IMR-90 (cell line): ENCODE measurements around the gene PADI6. TPM values are rescaled to one million over a fixed set of nuclear protein-coding genes. Genes with fewer than 3 reads are reported as not detected.

Experiments
- ATAC-seq: fragments of 200-7000 bp; cut with Tn5 transposase; 2 replicates; pipeline ENCODE4 v1.9.1; 2020; ENCODE audit warnings: low read depth, mild to moderate bottlenecking, moderate library complexity
- BruUV-seq: library from RNA; stranded (reverse); fragments of 400-500 nt; replicated peaks from 2 replicates; lab custom pipeline; 2021; lab: Mats Ljungman, UMichigan
- CTCF ChIA-PET: fragments of 300-600 bp; formaldehyde crosslinking; extraction: SDS; loops from one replicate; lab custom pipeline; 2021; ENCODE audit warnings: antibody characterized with exemption; lab: Yijun Ruan, JAX
- POLR2A ChIA-PET: fragments of 300-600 bp; sonication (Branson Sonifier 250); formaldehyde crosslinking; loops from one replicate; lab custom pipeline; 2022; ENCODE audit warnings: antibody characterized with exemption; ENCODE audit not compliant: unreplicated experiment; lab: Charles Lee
- DNase-seq: peaks from one replicate; pipeline ENCODE4 v3.0.0; 2013
- H2AFZ ChIP-seq: replicated peaks from 2 replicates; pipeline ENCODE3; 2013; ENCODE audit warnings: low read length, mild to moderate bottlenecking; ENCODE audit not compliant: poor library complexity
- H2AK5ac ChIP-seq: 2 replicates; pipeline ENCODE4 v1.6.1; 2013; ENCODE audit warnings: low read depth, low read length, inconsistent platforms
- H2AK9ac ChIP-seq: replicated peaks from 2 replicates; pipeline ENCODE3; 2013; ENCODE audit warnings: mild to moderate bottlenecking, low read depth, low read length, moderate library complexity; ENCODE audit not compliant: poor library complexity
- H2BK120ac ChIP-seq: 2 replicates; pipeline ENCODE4 v1.6.1; 2013; ENCODE audit warnings: low read depth, low read length, inconsistent platforms
- H2BK15ac ChIP-seq: 3 replicates; pipeline ENCODE4 v1.6.1; 2013; ENCODE audit warnings: low read depth, low read length, inconsistent platforms
- H2BK20ac ChIP-seq: 2 replicates; pipeline ENCODE4 v1.6.1; 2013; ENCODE audit warnings: low read depth, mild to moderate bottlenecking, inconsistent platforms, low read length, moderate library complexity
- H2BK5ac ChIP-seq: 2 replicates; pipeline ENCODE4 v1.6.1; 2013; ENCODE audit warnings: mild to moderate bottlenecking, low read depth, low read length, inconsistent platforms; ENCODE audit not compliant: poor library complexity, severe bottlenecking
- H3K14ac ChIP-seq: replicated peaks from 2 replicates; pipeline ENCODE4 v1.6.1; 2013; ENCODE audit warnings: low read depth, low read length, inconsistent platforms
- H3K18ac ChIP-seq: 2 replicates; pipeline ENCODE4 v1.6.1; 2013; ENCODE audit warnings: low read depth, low read length, control low read depth
- H3K23ac ChIP-seq: 2 replicates; pipeline ENCODE4 v1.6.1; 2013; ENCODE audit warnings: low read depth, low read length, inconsistent platforms
- H3K27ac ChIP-seq: 2 replicates; pipeline ENCODE4 v1.5.1; 2013; ENCODE audit warnings: mild to moderate bottlenecking, control low read depth, low read length; ENCODE audit not compliant: insufficient read depth
- H3K27me3 ChIP-seq: 2 replicates; pipeline ENCODE4 v1.6.1; 2013; ENCODE audit warnings: low read length; ENCODE audit not compliant: control insufficient read depth, insufficient read depth
- H3K36me3 ChIP-seq: 2 replicates; pipeline ENCODE4 v1.6.1; 2013; ENCODE audit warnings: low read length, mixed read lengths; ENCODE audit not compliant: control insufficient read depth, insufficient read depth
- H3K4ac ChIP-seq: 2 replicates; pipeline ENCODE4 v1.6.1; 2013; ENCODE audit warnings: low read depth, low read length, inconsistent platforms
- H3K4me1 ChIP-seq: 2 replicates; pipeline ENCODE4 v1.6.1; 2013; ENCODE audit warnings: low read length, mixed read lengths; ENCODE audit not compliant: control insufficient read depth, insufficient read depth
- H3K4me2 ChIP-seq: 2 replicates; pipeline ENCODE4 v1.6.1; 2013; ENCODE audit warnings: low read depth, mild to moderate bottlenecking, control low read depth, low read length, moderate library complexity
- H3K4me3 ChIP-seq: 2 replicates; pipeline ENCODE4 v1.5.1; 2013; ENCODE audit warnings: low read depth, mild to moderate bottlenecking, control low read depth, low read length, moderate library complexity; ENCODE audit not compliant: insufficient read depth
- H3K56ac ChIP-seq: 2 replicates; pipeline ENCODE4 v1.6.1; 2013; ENCODE audit warnings: low read length, inconsistent platforms; ENCODE audit not compliant: insufficient read depth; ENCODE audit errors: extremely low read depth
- H3K79me1 ChIP-seq, 2 experiments: 2 replicates each; pipeline ENCODE4 v1.6.1; 2013; ENCODE audit warnings: low read length in 2 of 2, inconsistent platforms in 1 of 2, low read depth in 1 of 2
- H3K9ac ChIP-seq: 2 replicates; pipeline ENCODE4 v1.6.1; 2013; ENCODE audit warnings: low read depth, low read length, control low read depth
- H3K9me1 ChIP-seq: 2 replicates; pipeline ENCODE4 v1.6.1; 2013; ENCODE audit warnings: low read length, inconsistent platforms; ENCODE audit not compliant: insufficient read depth
- H3K9me3 ChIP-seq: 2 replicates; pipeline ENCODE4 v1.6.1; 2013; ENCODE audit warnings: low read length; ENCODE audit not compliant: control insufficient read depth, insufficient read depth
- H4K20me1 ChIP-seq: 2 replicates; pipeline ENCODE4 v1.6.1; 2013; ENCODE audit warnings: low read length, inconsistent platforms; ENCODE audit not compliant: insufficient read depth
- H4K5ac ChIP-seq: 2 replicates; pipeline ENCODE4 v1.6.1; 2013; ENCODE audit warnings: mild to moderate bottlenecking, low read depth, low read length, control low read depth
- H4K8ac ChIP-seq, 2 experiments: 2 replicates each; pipeline ENCODE4 v1.6.1; 2013; ENCODE audit warnings: low read depth in 2 of 2, low read length in 2 of 2, control low read depth in 1 of 2, inconsistent platforms in 1 of 2
- H4K91ac ChIP-seq: 2 replicates; pipeline ENCODE4 v1.6.1; 2013; ENCODE audit warnings: low read depth, low read length, inconsistent platforms; ENCODE audit not compliant: insufficient read depth
- BHLHE40 ChIP-seq: fragments of 150-350 bp; IDR thresholded peaks from 2 replicates; pipeline ENCODE4 v1.6.1; 2016; ENCODE audit warnings: mild to moderate bottlenecking, low read depth, low read length
- FOS ChIP-seq: fragments of 150-350 bp; IDR thresholded peaks from 2 replicates; pipeline ENCODE4 v1.6.1; 2016; ENCODE audit warnings: low read depth, low read length
- MAZ ChIP-seq: IDR thresholded peaks from 2 replicates; pipeline ENCODE4 v1.6.1; 2012; ENCODE audit warnings: low read depth, mild to moderate bottlenecking, low read length, improper control_type of control experiment, moderate library complexity, borderline replicate concordance
- MXI1 ChIP-seq: IDR thresholded peaks from 2 replicates; pipeline ENCODE4 v1.6.1; 2012; ENCODE audit warnings: low read depth, mild to moderate bottlenecking, low read length, moderate library complexity, borderline replicate concordance
- NFE2L2 ChIP-seq: fragments of 150-350 bp; IDR thresholded peaks from 2 replicates; pipeline ENCODE4 v1.6.1; 2016; ENCODE audit warnings: low read depth, mild to moderate bottlenecking, low read length
- RCOR1 ChIP-seq: IDR thresholded peaks from 2 replicates; pipeline ENCODE4 v1.6.1; 2012; ENCODE audit warnings: mild to moderate bottlenecking, low read length, improper control_type of control experiment; ENCODE audit not compliant: insufficient replicate concordance
- RFX5 ChIP-seq: IDR thresholded peaks from 2 replicates; pipeline ENCODE4 v1.8.0; 2012; ENCODE audit warnings: low read depth, mild to moderate bottlenecking, low read length, moderate library complexity
- WGBS, 2 experiments: methylation state at CpG; one replicate each; pipeline versions ENCODE4 v1.1.5 to v1.1.7; 2013; ENCODE audit warnings: missing lambda C conversion rate in 2 of 2; ENCODE audit not compliant: insufficient read length in 1 of 2; ENCODE audit errors: extremely low coverage in 2 of 2; 5-methylcytosine and 5-hydroxymethylcytosine counted together
- dilution Hi-C: fragments of 300-500 bp; cut with HindIII; formaldehyde crosslinking; loops from one replicate; pipeline ENCODE4 v1.14.3; 2018; ENCODE audit warnings: low sequenced_read_pairs; ENCODE audit not compliant: unreplicated experiment
- in situ Hi-C: fragments of 300-500 bp; cut with MboI; formaldehyde crosslinking; loops from 3 replicates; pipeline ENCODE4 v1.14.3; 2019; ENCODE audit warnings: low sequenced_read_pairs, inconsistent platforms, mixed read lengths
- intact Hi-C: fragments of 100-400 bp; cut with micrococcal nuclease; formaldehyde crosslinking; loops from 2 replicates; pipeline ENCODE4 v1.10.0; 2022
- polyA plus RNA-seq, 3 experiments: library from polyadenylated mRNA; depleted of rRNA; stranded (reverse); fragments of >200 nt; gene quantifications; 2 replicates each; pipeline ENCODE4 v1.2.3, GENCODE V29; 2012; ENCODE audit warnings: low replicate concordance in 1 of 3
- total RNA-seq: library from RNA; depleted of rRNA; stranded (reverse); fragments of >200 nt; gene quantifications from 2 replicates; pipeline ENCODE4 v1.2.3, GENCODE V29; 2012
- TF ChIP-seq, protein P1 (sequence below): conservative IDR thresholded peaks from 2 replicates; pipeline ENCODE4 v1.5.1; 2012; ENCODE audit warnings: mild to moderate bottlenecking, low read depth, low read length, improper control_type of control experiment
- TF ChIP-seq, protein P2 (sequence below): fragments of 150-350 bp; IDR thresholded peaks from 2 replicates; pipeline ENCODE4 v1.6.1; 2017; ENCODE audit warnings: mild to moderate bottlenecking, antibody characterized with exemption, low read length, low read depth

The PADI6 gene
- total and polyA plus RNA-seq, 2 of the 4 experiments (the other 2 are of a cell fraction): not detected

DNA sequence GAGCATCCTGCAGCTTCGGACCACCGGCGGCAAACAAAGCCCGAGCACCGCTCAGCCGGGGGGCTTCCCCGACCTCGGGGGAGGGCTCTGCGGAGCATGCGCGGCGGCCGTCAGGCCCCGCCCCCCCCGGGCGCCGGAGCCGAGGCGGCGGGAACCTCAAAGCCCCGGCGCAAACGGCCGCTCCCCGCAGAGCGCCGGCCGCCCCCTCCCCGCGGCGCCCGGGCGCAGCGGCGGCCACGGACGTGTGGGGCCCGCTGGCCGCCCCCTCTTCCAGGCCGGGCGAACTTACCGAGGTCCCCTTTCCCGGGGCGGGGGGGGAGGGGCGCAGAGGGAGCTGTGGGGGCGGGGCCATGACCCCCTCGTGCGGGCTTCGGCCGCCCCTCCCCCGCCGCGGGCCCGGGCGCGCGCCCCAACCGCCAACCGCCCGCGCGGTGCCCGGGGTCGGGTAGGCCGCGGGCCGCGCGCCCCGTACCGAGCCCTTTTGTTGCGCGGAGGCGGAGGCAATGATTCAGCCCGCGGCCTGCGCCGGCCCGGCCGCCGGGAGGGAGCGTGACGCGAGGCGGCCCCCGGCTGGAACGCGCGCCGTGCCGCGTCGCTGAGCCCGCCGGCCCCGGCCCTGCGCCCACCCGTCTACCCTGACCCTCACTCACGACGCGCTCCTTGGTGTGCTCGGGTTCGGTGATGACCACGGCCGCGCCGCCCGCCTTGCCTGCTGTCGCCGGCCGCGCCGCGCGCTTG is 65.8 kb downstream of the PADI6 start:
- peak overlapping the region; percentile 61 for H3K14ac ChIP-seq
- intact Hi-C loops (loop anchor here (5.0 kb wide), 1 partner anchor 170 kb away; no protein-coding TSS in a partner anchor), dilution Hi-C loops (no loop called here), in situ Hi-C loops (no loop called here)
- H3K9me1 ChIP-seq: peaks cover 9% of the 10 kb centered on the region; the same call in 1 of the 2 replicates
- peak overlapping the region; percentile 87 for H3K9ac ChIP-seq
- H3K18ac ChIP-seq: peak overlapping the region; percentile 11; the same call in 1 of the 2 replicates
- peak overlapping the region; percentile 59 for H2AK9ac ChIP-seq
- no peaks in the 10 kb centered on the region for H3K27me3 ChIP-seq
- ChIA-PET POLR2A (no interaction called here), CTCF (no interaction called here)
- TF ChIP-seq, protein P1, sequence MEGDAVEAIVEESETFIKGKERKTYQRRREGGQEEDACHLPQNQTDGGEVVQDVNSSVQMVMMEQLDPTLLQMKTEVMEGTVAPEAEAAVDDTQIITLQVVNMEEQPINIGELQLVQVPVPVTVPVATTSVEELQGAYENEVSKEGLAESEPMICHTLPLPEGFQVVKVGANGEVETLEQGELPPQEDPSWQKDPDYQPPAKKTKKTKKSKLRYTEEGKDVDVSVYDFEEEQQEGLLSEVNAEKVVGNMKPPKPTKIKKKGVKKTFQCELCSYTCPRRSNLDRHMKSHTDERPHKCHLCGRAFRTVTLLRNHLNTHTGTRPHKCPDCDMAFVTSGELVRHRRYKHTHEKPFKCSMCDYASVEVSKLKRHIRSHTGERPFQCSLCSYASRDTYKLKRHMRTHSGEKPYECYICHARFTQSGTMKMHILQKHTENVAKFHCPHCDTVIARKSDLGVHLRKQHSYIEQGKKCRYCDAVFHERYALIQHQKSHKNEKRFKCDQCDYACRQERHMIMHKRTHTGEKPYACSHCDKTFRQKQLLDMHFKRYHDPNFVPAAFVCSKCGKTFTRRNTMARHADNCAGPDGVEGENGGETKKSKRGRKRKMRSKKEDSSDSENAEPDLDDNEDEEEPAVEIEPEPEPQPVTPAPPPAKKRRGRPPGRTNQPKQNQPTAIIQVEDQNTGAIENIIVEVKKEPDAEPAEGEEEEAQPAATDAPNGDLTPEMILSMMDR: no peak
- no peak for TF ChIP-seq BHLHE40
- TF ChIP-seq, protein P2, sequence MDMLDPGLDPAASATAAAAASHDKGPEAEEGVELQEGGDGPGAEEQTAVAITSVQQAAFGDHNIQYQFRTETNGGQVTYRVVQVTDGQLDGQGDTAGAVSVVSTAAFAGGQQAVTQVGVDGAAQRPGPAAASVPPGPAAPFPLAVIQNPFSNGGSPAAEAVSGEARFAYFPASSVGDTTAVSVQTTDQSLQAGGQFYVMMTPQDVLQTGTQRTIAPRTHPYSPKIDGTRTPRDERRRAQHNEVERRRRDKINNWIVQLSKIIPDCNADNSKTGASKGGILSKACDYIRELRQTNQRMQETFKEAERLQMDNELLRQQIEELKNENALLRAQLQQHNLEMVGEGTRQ: no peak
- TF ChIP-seq FOS: no peak
- no peak for TF ChIP-seq RFX5
- no peak for TF ChIP-seq NFE2L2
- TF ChIP-seq RCOR1: no peak
- TF ChIP-seq MXI1: no peak
- peak; percentile 64; the same call in 1 of the 2 replicates for TF ChIP-seq MAZ
- peak overlapping the region; percentile 90 for H2BK5ac ChIP-seq
- peak overlapping the region; percentile 42 for H3K23ac ChIP-seq
- H4K5ac ChIP-seq: peak overlapping the region; percentile 49
- H4K20me1 ChIP-seq: peaks cover 36% of the 10 kb centered on the region
- WGBS, 2 experiments: 0% methylated on average over 44 of the region's 115 CpGs; no CpG with 5 or more reads in 1 of the 2 experiments
- peak overlapping the region; percentile 97 for H3K4me2 ChIP-seq
- H3K56ac ChIP-seq: peak overlapping the region; percentile 54; the same call in 1 of the 2 replicates
- H2BK20ac ChIP-seq: no peak overlapping the region
- H4K8ac ChIP-seq: peak overlapping the region; percentile 45 to 64; a peak in 2 of 4 replicates
- H3K4me3 ChIP-seq: peak overlapping the region; percentile 90
- DNase-seq: peak; percentile 36
- peaks cover 20% of the 10 kb centered on the region for H3K36me3 ChIP-seq
- no TSS peak for BruUV-seq
- ATAC-seq: peak; percentile 54
- peak overlapping the region; percentile 90 for H2AFZ ChIP-seq
- H2BK15ac ChIP-seq: no peak overlapping the region
- peak overlapping the region; percentile 92 for H3K27ac ChIP-seq
- peak overlapping the region; percentile 47; the same call in 1 of the 2 replicates for H4K91ac ChIP-seq
- H3K4me1 ChIP-seq: peaks cover 20% of the 10 kb centered on the region
- H3K9me3 ChIP-seq: no peaks in the 10 kb centered on the region
- peak overlapping the region; percentile 75 for H3K4ac ChIP-seq
- no peak overlapping the region for H2BK120ac ChIP-seq
- peak overlapping the region; percentile 82 for H2AK5ac ChIP-seq
- H3K79me1 ChIP-seq: peaks cover 8 to 45% of the 10 kb centered on the region in 2 experiments
